ENCODE data around the gene PTGFR. TPM values are rescaled to one million over a fixed set of nuclear protein-coding genes. Genes with fewer than 3 reads are reported as not detected.

The PTGFR gene
- total RNA-seq (2014; rRNA removed; shearing (Covaris generic); ENCODE audit: low replicate concordance): 11.1 and 22.3 TPM in 2 replicates

GRCh38 chr1:78490861-78491450 is at the start of gene PTGFR:
Gene PTGFR (plus strand): TSS chr1:78490974. CDS start chr1:78492744, 1,770 bp downstream.
- Histone ChIP-seq H3K27me3 (no peaks in the 10 kb centered on the region), H3K36me3 (peaks cover 24% of the 10 kb centered on the region), H3K9me3 (peaks cover 7% of the 10 kb centered on the region; the same call in 1 of the 2 replicates), H3K4me3 (peak within 1 kb of the TSS; percentile 65)
- peak; percentile 85 for DNase-seq

- Histone ChIP-seq H3K9me3 (no peaks in the 10 kb centered on the region; the same call in 1 of the 2 replicates), H3K36me3 (no peaks in the 10 kb centered on the region), H3K4me3 (no peak overlapping the region), H3K27me3 (no peaks in the 10 kb centered on the region)
- DNase-seq: no peak
Observed at GRCh38 chr1:78441921-78442320, 48.9 kb upstream of the PTGFR start.

- Histone ChIP-seq H3K36me3 (no peaks in the 10 kb centered on the region), H3K4me3 (no peak overlapping the region), H3K9me3 (peaks cover 9% of the 10 kb centered on the region), H3K27me3 (no peaks in the 10 kb centered on the region)
- no peak for DNase-seq
Observed at GRCh38 chr1:78447086-78447485, 43.7 kb upstream of the PTGFR start.

- Histone ChIP-seq H3K4me3 (no peak overlapping the region), H3K9me3 (peaks cover 18% of the 10 kb centered on the region), H3K27me3 (no peaks in the 10 kb centered on the region), H3K36me3 (no peaks in the 10 kb centered on the region)
- DNase-seq: no peak
Observed at GRCh38 chr1:78464449-78464891, 26.3 kb upstream of the PTGFR start.

GRCh38 chr1:78465143-78465542 is 25.6 kb upstream of the PTGFR start:
- no peak overlapping the region for H3K4me3 ChIP-seq
- DNase-seq: no peak
- H3K36me3 ChIP-seq: no peaks in the 10 kb centered on the region
- H3K9me3 ChIP-seq: peaks cover 14% of the 10 kb centered on the region
- H3K27me3 ChIP-seq: no peaks in the 10 kb centered on the region

- Histone ChIP-seq H3K27me3 (no peaks in the 10 kb centered on the region), H3K9me3 (no peaks in the 10 kb centered on the region; the same call in 1 of the 2 replicates), H3K4me3 (no peak overlapping the region), H3K36me3 (no peaks in the 10 kb centered on the region)
- no peak for DNase-seq
Observed at GRCh38 chr1:78468521-78468920, 22.3 kb upstream of the PTGFR start.

GRCh38 chr1:78469576-78469975 is 21.2 kb upstream of the PTGFR start:
- H3K27me3 ChIP-seq: no peaks in the 10 kb centered on the region
- no peaks in the 10 kb centered on the region for H3K36me3 ChIP-seq
- H3K9me3 ChIP-seq: no peaks in the 10 kb centered on the region
- H3K4me3 ChIP-seq: no peak overlapping the region
- DNase-seq: no peak

GRCh38 chr1:78471890-78472620 is 18.7 kb upstream of the PTGFR start:
- no peaks in the 10 kb centered on the region for H3K9me3 ChIP-seq
- no peak for DNase-seq
- H3K36me3 ChIP-seq: no peaks in the 10 kb centered on the region
- no peaks in the 10 kb centered on the region for H3K27me3 ChIP-seq
- no peak overlapping the region for H3K4me3 ChIP-seq

- Histone ChIP-seq H3K4me3 (no peak overlapping the region), H3K36me3 (no peaks in the 10 kb centered on the region), H3K9me3 (no peaks in the 10 kb centered on the region), H3K27me3 (no peaks in the 10 kb centered on the region)
- no peak for DNase-seq
Observed at GRCh38 chr1:78472851-78473496, 17.8 kb upstream of the PTGFR start.

- Histone ChIP-seq H3K9me3 (no peaks in the 10 kb centered on the region), H3K4me3 (no peak overlapping the region), H3K27me3 (no peaks in the 10 kb centered on the region), H3K36me3 (no peaks in the 10 kb centered on the region)
- DNase-seq: no peak
Observed at GRCh38 chr1:78474092-78474491, 16.7 kb upstream of the PTGFR start.

- Histone ChIP-seq H3K27me3 (no peaks in the 10 kb centered on the region), H3K4me3 (no peak overlapping the region), H3K36me3 (no peaks in the 10 kb centered on the region), H3K9me3 (no peaks in the 10 kb centered on the region)
- no peak for DNase-seq
Observed at GRCh38 chr1:78475888-78476610, 14.7 kb upstream of the PTGFR start.

GRCh38 chr1:78483903-78484302 is 6.9 kb upstream of the PTGFR start:
- no peak overlapping the region for H3K4me3 ChIP-seq
- H3K36me3 ChIP-seq: no peaks in the 10 kb centered on the region
- H3K9me3 ChIP-seq: peaks cover 10% of the 10 kb centered on the region; the same call in 1 of the 2 replicates
- no peaks in the 10 kb centered on the region for H3K27me3 ChIP-seq
- DNase-seq: peak; percentile 20

GRCh38 chr1:78491451-78492071 is 787 bp downstream of the PTGFR start:
- Histone ChIP-seq H3K36me3 (peaks cover 24% of the 10 kb centered on the region), H3K9me3 (peaks cover 2% of the 10 kb centered on the region; the same call in 1 of the 2 replicates), H3K4me3 (peak overlapping the region; percentile 65), H3K27me3 (no peaks in the 10 kb centered on the region)
- peak; percentile 78 for DNase-seq

GRCh38 chr1:78492386-78492950 is 1.7 kb downstream of the PTGFR start:
- H3K4me3 ChIP-seq: peak overlapping the region; percentile 65
- H3K9me3 ChIP-seq: no peaks in the 10 kb centered on the region
- H3K27me3 ChIP-seq: no peaks in the 10 kb centered on the region
- peak; percentile 82 for DNase-seq
- peaks cover 24% of the 10 kb centered on the region for H3K36me3 ChIP-seq

- peak overlapping the region; percentile 65 for H3K4me3 ChIP-seq
- no peaks in the 10 kb centered on the region for H3K27me3 ChIP-seq
- no peaks in the 10 kb centered on the region for H3K9me3 ChIP-seq
- DNase-seq: no peak
- peaks cover 32% of the 10 kb centered on the region for H3K36me3 ChIP-seq
Observed at GRCh38 chr1:78493451-78493850, 2.7 kb downstream of the PTGFR start.

GRCh38 chr1:78497201-78497600 is 6.4 kb downstream of the PTGFR start:
- no peak for DNase-seq
- Histone ChIP-seq H3K27me3 (no peaks in the 10 kb centered on the region), H3K9me3 (no peaks in the 10 kb centered on the region), H3K36me3 (peaks cover 35% of the 10 kb centered on the region), H3K4me3 (peak overlapping the region; percentile 65)

Data from MG63 (cell line).